Breast epithelium (tissue), 3 donors: Measurements from ENCODE around the gene CFAP54.

Experiments
- CTCF ChIP-seq, 3 donors: fragments of 450-650 bp; IDR thresholded peaks; one replicate each; pipeline ENCODE4 v1.5.1; 2016 to 2017; ENCODE audit warnings: antibody characterized with exemption in 3 of 3, mild to moderate bottlenecking in 3 of 3, moderate library complexity in 3 of 3
- POLR2A ChIP-seq: fragments of 450-650 bp; IDR thresholded peaks from one replicate; pipeline ENCODE4 v1.6.1; 2016; ENCODE audit warnings: antibody characterized with exemption, mild to moderate bottlenecking, moderate library complexity
- POLR2AphosphoS5 ChIP-seq, 3 donors: sonication (generic); formaldehyde crosslinking; IDR thresholded peaks; one replicate each; pipeline ENCODE4 v1.6.1; 2017; ENCODE audit warnings: antibody characterized with exemption in 3 of 3

GRCh38 chr12:96807741-96808140 is 318.4 kb downstream of the CFAP54 start:
- TF ChIP-seq CTCF (IDR thresholded peaks at IDR 0.05) (no peak), POLR2A (no peak), POLR2AphosphoS5 (IDR thresholded peaks at IDR 0.05) (no peak)
